Stimulated activated CD8-positive, alpha-beta memory T cell treated with anti-CD3 and anti-CD28 coated beads, Interleukin-12 subunit alpha, Interleukin-12 subunit beta, amount 100 ng/mL, for 24 hours (primary cell): ENCODE results near the gene ZNF584.
"Not testable (repeated sequence)": the region's sequence is repeated elsewhere in the genome, so short reads cannot be mapped to it uniquely, and the experiment has no call there.

ENCODE experiments used
- DNase-seq: peaks from one replicate; pipeline ENCODE4 v3.0.0-alpha.2; 2020; ENCODE audit errors: extremely low read depth

ZNF584 gene

GRCh38 chr19:58408152-58409009 lies at the start of gene ZNF584:
ZNF584 (plus strand) TSS chr19:58408649; CDS start chr19:58409148, 499 bp downstream.
- peak; percentile 89 for DNase-seq

DNA sequence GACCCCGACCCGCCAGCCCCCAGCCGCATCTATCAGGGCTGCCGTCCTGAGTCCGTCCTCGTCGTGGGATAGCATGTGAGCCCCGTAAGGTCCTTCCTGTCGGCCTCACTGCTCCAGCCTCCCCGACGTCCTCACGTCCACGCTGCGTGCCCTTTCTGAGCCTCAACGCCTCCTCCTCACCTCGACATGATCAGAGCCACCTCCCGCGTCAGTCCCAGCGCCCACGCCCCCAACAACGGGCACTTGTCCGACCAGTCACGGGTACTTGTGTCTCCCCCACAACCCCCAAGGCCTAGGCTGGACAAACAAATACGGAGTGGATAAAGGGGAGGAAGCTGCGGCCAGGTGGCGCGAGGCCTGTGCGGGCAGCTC lies 46.6 kb upstream of the ZNF584 start:
- no peak for DNase-seq

GRCh38 chr19:58362272-58362994 lies 46.0 kb upstream of the ZNF584 start, which contains the start of gene ZNF497:
ZNF497 (minus strand) TSS chr19:58362751; CDS start chr19:58357635, 5,116 bp downstream.
- DNase-seq = peak; percentile 98

DNA sequence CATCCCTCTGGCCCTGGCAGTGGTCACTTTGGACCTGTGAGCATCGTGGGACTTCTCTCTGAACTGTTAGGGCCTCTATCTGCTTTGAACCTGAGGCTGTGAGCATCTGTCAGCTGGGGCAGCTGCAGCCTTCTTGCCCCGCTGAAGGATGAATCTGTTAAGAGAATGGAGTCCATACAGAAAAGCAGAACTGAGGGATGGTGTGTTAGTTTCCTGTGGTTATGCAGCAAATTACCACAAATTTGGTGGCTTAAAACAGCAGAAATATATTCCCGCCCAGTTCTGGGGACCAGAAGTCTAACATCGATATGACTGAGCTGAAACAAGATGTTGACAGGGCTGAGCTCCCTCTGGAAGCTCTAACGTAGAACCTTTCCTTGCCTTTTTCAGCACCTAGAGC lies 44.3 kb upstream of the ZNF584 start:
- DNase-seq = no peak

GRCh38 chr19:58366585-58367430 lies 41.6 kb upstream of the ZNF584 start:
- no peak for DNase-seq

- DNase-seq = no peak
Measured at GRCh38 chr19:58367698-58368454, 40.6 kb upstream of the ZNF584 start.

DNA sequence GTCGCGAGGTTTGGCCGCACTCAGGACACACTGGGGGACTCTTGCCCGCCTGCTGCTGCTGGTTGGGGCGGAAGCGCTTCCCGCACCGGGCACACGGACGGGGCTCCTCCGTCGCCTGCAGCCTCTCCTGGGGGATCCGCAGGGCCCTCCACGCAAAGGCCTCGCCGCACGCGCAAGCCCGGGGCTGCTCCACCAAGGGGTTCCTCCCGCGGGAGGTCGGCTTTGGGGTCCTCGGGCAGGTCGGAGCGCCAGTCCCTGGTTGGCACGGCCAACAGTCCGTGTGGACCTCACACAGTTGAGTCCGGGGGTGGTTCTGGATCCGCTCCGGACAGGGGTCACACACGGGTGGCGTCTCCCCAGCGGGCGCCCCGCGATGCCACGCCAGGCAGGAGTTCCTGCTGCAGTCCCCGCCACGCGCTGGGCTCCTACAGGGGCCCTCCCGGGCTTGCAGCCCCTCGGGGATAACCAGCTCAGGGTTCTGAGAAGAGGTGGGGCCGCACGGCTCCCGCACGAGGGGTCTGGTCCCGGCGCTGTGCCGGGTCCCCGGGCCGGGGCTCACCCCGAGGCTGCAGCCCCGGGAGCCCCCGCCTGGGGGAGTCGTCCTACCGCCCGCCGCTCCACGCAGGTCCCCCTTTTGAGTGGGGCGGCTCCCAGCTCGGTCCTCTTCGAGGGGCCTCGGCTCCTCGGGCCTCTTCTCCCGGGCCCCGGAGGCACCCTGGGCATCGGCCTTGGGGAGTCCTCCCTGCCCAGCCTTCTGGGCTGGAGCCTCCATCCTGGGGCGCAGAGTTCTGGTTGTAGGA lies 39.7 kb upstream of the ZNF584 start:
- no peak for DNase-seq

- no peak for DNase-seq
Measured at GRCh38 chr19:58372311-58373133, 35.9 kb upstream of the ZNF584 start.

DNA sequence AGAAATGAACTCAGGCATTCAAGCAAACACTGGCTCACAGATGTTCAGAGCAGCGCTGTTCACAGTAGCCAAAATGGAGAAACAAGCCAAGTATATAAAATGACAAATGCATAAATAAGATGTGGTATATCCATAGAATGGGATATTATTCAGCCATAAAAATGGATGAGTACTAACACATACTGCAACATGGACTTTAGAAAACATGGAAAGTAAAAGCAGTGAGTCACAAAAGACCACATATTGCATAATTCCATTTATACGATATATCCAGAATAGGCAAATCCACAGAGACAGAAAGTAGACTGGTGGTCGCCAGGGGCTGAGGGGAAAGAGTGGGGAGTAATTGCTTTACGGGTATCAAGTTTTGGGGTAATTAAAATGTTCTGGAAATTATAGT lies 34.2 kb upstream of the ZNF584 start:
- no peak for DNase-seq

DNA sequence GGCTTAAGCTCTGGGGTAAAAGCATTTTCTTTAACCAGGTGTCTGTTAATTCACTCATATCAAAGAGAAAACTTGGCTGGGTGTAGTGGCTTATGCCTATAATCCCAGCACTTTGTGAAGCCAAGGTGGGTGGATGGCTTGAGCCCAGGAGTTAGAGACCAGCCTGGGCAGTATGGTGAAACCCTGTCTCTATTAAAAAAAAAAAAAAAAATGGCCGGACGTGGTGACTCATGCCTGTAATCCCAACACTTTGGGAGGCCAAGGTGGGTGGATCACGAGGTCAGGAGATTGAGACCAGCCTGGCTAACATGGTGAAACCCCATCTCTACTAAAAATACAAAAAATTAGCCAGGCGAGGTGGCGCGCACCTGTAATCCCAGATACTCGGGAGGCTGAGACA lies 31.7 kb upstream of the ZNF584 start:
- not testable (repeated sequence) for DNase-seq

GRCh38 chr19:58379246-58379645 lies 29.2 kb upstream of the ZNF584 start:
- DNase-seq = no peak

GRCh38 chr19:58380037-58380661 lies 28.3 kb upstream of the ZNF584 start:
- DNase-seq = no peak

DNA sequence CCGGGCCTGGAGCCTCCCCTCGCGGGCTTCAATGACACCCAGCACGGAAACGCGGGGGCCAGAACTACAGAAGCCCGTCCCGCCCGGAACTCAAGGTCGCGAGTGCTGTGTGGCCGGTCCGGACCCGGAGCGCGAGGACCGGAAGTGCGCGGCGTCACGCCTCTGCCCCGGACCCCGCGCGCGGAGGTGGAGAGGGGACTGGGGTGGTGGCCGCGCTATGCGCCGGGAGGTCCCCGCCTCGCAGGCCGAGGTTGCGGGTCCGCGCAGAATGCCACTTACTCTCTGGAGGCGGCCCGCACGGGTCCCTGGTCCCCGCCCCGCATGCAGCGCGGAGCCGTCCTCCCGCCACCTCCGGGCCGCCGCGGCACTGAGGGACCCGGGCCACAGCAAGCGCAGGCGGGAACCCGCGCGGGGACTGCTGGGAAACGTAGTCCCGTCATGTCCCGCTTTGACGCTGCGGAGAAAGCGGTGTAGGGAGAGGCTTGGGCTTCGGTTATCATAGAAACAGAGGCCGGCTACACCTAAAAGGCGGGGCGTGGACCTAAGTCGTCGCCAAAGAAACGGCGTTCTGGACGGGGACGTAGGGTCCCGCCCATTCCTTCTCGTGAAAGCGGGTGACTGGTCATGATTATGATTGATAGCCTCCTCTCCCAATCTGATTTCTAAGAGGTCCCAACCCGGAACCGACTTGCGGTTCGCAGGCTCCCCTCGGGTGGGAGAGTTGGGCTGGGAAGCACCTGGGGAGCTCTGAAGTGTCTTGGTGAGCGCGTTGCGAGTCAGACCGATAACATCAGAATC lies 27.6 kb upstream of the ZNF584 start, which contains the start of gene ZNF837:
ZNF837 (minus strand) TSS at position 369 of the 798 bp plus-strand sequence. CDS start 11,698 bp downstream, outside the sequence.
- DNase-seq = peak; percentile 94

GRCh38 chr19:58381460-58382212 lies 26.8 kb upstream of the ZNF584 start:
- no peak for DNase-seq

DNA sequence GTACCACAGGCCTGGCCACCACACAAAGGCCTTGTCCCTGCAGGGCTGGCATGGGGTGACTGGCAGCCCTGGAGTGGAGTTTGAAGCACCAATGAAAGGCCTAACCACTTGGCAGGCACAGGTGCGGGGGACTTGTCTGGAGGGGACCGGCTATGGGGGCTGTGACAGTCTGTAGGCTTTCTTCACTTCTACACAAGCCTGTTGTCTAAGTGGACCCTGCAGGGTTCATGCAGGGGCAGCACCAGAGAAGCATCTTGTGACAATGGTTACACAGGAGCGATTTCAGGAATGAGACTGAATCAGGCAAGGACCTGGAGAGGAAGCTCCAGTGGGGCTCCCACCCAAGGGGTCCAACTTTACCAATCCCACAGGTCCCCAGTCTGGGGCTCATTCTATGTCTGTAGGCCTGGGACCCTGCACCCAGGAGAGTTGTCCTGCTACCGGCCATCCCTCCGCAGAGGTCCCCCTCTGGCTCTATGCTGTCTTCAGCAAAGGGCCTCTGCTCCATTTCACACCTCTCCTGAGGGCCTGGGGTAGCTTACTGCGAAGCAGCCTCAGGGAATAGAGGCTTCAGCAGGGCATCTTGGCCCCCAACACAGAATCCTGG lies 25.3 kb upstream of the ZNF584 start:
- no peak for DNase-seq

- no peak for DNase-seq
Measured at GRCh38 chr19:58385313-58385890, 23.0 kb upstream of the ZNF584 start.
